ENCODE data around the gene HMCN2.
"Not testable (repeated sequence)": the region's sequence is repeated elsewhere in the genome, so short reads cannot be mapped to it uniquely, and the experiment has no call there.

HMCN2 gene

GRCh38 chr9:130256644-130257043 lies 8.9 kb upstream of the HMCN2 start:
- no peak overlapping the region for H4K8ac ChIP-seq (ENCODE audit: low read length)
- no peak overlapping the region for H2BK15ac ChIP-seq (ENCODE audit: low read depth, poor library complexity, severe bottlenecking)
- no peak for DNase-seq
- 95% methylated on average over 1 of the region's 2 CpGs for WGBS
- H3K9ac ChIP-seq (ENCODE audit: low read length) = no peak overlapping the region
- H2AFZ ChIP-seq (ENCODE audit: low read depth, low read length) = no peak overlapping the region
- H3K27me3 ChIP-seq (ENCODE audit: control insufficient read depth in 1 of 2, insufficient read depth in 1 of 2, low read length in 2 of 2) = peaks cover 39 to 47% of the 10 kb centered on the region in 2 experiments
- no peak overlapping the region for H3K4me2 ChIP-seq (ENCODE audit: low read length, poor library complexity, severe bottlenecking)
- H3K14ac ChIP-seq (ENCODE audit: low read length in 2 of 2) = no peak overlapping the region
- H3K79me1 ChIP-seq (replicated peaks; ENCODE audit: low read length, poor library complexity, severe bottlenecking) = no peaks in the 10 kb centered on the region
- no peaks in the 10 kb centered on the region for H3K36me3 ChIP-seq (ENCODE audit: control insufficient read depth in 1 of 2, insufficient read depth in 2 of 2, low read depth in 1 of 2, low read length in 2 of 2)
- no peak overlapping the region for H2AK5ac ChIP-seq (ENCODE audit: low read length, severe bottlenecking)
- no peak overlapping the region for H2BK5ac ChIP-seq (ENCODE audit: low read depth, low read length, poor library complexity, severe bottlenecking)
- no peaks in the 10 kb centered on the region for H3K9me3 ChIP-seq (ENCODE audit: control insufficient read depth, low read length)
- H3K23ac ChIP-seq (ENCODE audit: low read length in 2 of 2) = no peak overlapping the region
- H2BK120ac ChIP-seq (ENCODE audit: low read depth, low read length) = no peak overlapping the region
- no peak overlapping the region for H3K4me3 ChIP-seq (ENCODE audit: insufficient read depth in 1 of 2, low read depth in 1 of 2, low read length in 2 of 2)
- H3K18ac ChIP-seq (ENCODE audit: low read depth in 1 of 2, low read length in 2 of 2) = no peak overlapping the region
- no peaks in the 10 kb centered on the region for H3K4me1 ChIP-seq (ENCODE audit: control insufficient read depth, insufficient read depth, low read depth, low read length)
- H2BK12ac ChIP-seq (ENCODE audit: low read length in 2 of 2) = no peak overlapping the region
- H4K91ac ChIP-seq (ENCODE audit: low read length) = no peak overlapping the region
- no peak overlapping the region for H3K27ac ChIP-seq (ENCODE audit: low read length, poor library complexity, severe bottlenecking)
- H3K4ac ChIP-seq (ENCODE audit: low read depth in 1 of 2, low read length in 2 of 2) = no peak overlapping the region

- not testable (repeated sequence) for H3K27ac ChIP-seq (ENCODE audit: low read length, poor library complexity, severe bottlenecking); H3K4me1 ChIP-seq (ENCODE audit: control insufficient read depth, insufficient read depth, low read depth, low read length)
Observed at GRCh38 chr9:130258137-130258536, 7.4 kb upstream of the HMCN2 start.

GRCh38 chr9:130259044-130259443 lies 6.5 kb upstream of the HMCN2 start:
- no peak overlapping the region for H4K91ac ChIP-seq (ENCODE audit: low read length)
- no peak overlapping the region for H2BK15ac ChIP-seq (ENCODE audit: low read depth, poor library complexity, severe bottlenecking)
- no peak overlapping the region for H3K4me3 ChIP-seq (ENCODE audit: insufficient read depth in 1 of 2, low read depth in 1 of 2, low read length in 2 of 2)
- H2BK12ac ChIP-seq (ENCODE audit: low read length in 2 of 2) = no peak overlapping the region
- DNase-seq = no peak
- no peak overlapping the region for H3K14ac ChIP-seq (ENCODE audit: low read length in 2 of 2)
- no peaks in the 10 kb centered on the region for H3K79me1 ChIP-seq (replicated peaks; ENCODE audit: low read length, poor library complexity, severe bottlenecking)
- no peak overlapping the region for H3K4ac ChIP-seq (ENCODE audit: low read depth in 1 of 2, low read length in 2 of 2)
- H2AFZ ChIP-seq (ENCODE audit: low read depth, low read length) = no peak overlapping the region
- peaks cover 62 to 71% of the 10 kb centered on the region in 2 experiments for H3K27me3 ChIP-seq (ENCODE audit: control insufficient read depth in 1 of 2, insufficient read depth in 1 of 2, low read length in 2 of 2)
- H3K4me2 ChIP-seq (ENCODE audit: low read length, poor library complexity, severe bottlenecking) = no peak overlapping the region
- H3K27ac ChIP-seq (ENCODE audit: low read length, poor library complexity, severe bottlenecking) = no peak overlapping the region
- no peak overlapping the region for H2BK120ac ChIP-seq (ENCODE audit: low read depth, low read length)
- H3K9me3 ChIP-seq (ENCODE audit: control insufficient read depth, low read length) = no peaks in the 10 kb centered on the region
- no peak overlapping the region for H4K8ac ChIP-seq (ENCODE audit: low read length)
- H3K23ac ChIP-seq (ENCODE audit: low read length in 2 of 2) = no peak overlapping the region
- H2BK5ac ChIP-seq (ENCODE audit: low read depth, low read length, poor library complexity, severe bottlenecking) = no peak overlapping the region
- H3K18ac ChIP-seq (ENCODE audit: low read depth in 1 of 2, low read length in 2 of 2) = no peak overlapping the region
- H3K36me3 ChIP-seq (ENCODE audit: control insufficient read depth in 1 of 2, insufficient read depth in 2 of 2, low read depth in 1 of 2, low read length in 2 of 2) = no peaks in the 10 kb centered on the region
- WGBS = 92% methylated on average over 3 of the region's 4 CpGs
- H2AK5ac ChIP-seq (ENCODE audit: low read length, severe bottlenecking) = no peak overlapping the region
- peaks cover 3% of the 10 kb centered on the region for H3K4me1 ChIP-seq (ENCODE audit: control insufficient read depth, insufficient read depth, low read depth, low read length)
- H3K9ac ChIP-seq (ENCODE audit: low read length) = no peak overlapping the region

More at GRCh38 chr9:130258137-130258536, 7.4 kb upstream of the HMCN2 start:
- not testable (repeated sequence) for DNase-seq; H3K9ac ChIP-seq (ENCODE audit: low read length); H2BK15ac ChIP-seq (ENCODE audit: low read depth, poor library complexity, severe bottlenecking); H2AFZ ChIP-seq (ENCODE audit: low read depth, low read length); H3K4ac ChIP-seq (ENCODE audit: low read depth in 1 of 2, low read length in 2 of 2); H3K14ac ChIP-seq (ENCODE audit: low read length in 2 of 2); H2AK5ac ChIP-seq (ENCODE audit: low read length, severe bottlenecking); H3K23ac ChIP-seq (ENCODE audit: low read length in 2 of 2); H2BK120ac ChIP-seq (ENCODE audit: low read depth, low read length); H3K18ac ChIP-seq (ENCODE audit: low read depth in 1 of 2, low read length in 2 of 2); H2BK5ac ChIP-seq (ENCODE audit: low read depth, low read length, poor library complexity, severe bottlenecking); H3K9me3 ChIP-seq (ENCODE audit: control insufficient read depth, low read length); H3K4me3 ChIP-seq (ENCODE audit: insufficient read depth in 1 of 2, low read depth in 1 of 2, low read length in 2 of 2); H4K91ac ChIP-seq (ENCODE audit: low read length); H2BK12ac ChIP-seq (ENCODE audit: low read length in 2 of 2); H3K79me1 ChIP-seq (replicated peaks; ENCODE audit: low read length, poor library complexity, severe bottlenecking); H3K36me3 ChIP-seq (ENCODE audit: control insufficient read depth in 1 of 2, insufficient read depth in 2 of 2, low read depth in 1 of 2, low read length in 2 of 2); H3K4me2 ChIP-seq (ENCODE audit: low read length, poor library complexity, severe bottlenecking); H4K8ac ChIP-seq (ENCODE audit: low read length)
- H3K27me3 ChIP-seq (ENCODE audit: control insufficient read depth in 1 of 2, insufficient read depth in 1 of 2, low read length in 2 of 2) = peaks cover 53 to 62% of the 10 kb centered on the region in 2 experiments
- 97% methylated on average over 6 of the region's 7 CpGs for WGBS

GRCh38 chr9:130260816-130261765 lies 4.5 kb upstream of the HMCN2 start:
- no peak overlapping the region for H4K8ac ChIP-seq (ENCODE audit: low read length)
- H3K36me3 ChIP-seq (ENCODE audit: control insufficient read depth in 1 of 2, insufficient read depth in 2 of 2, low read depth in 1 of 2, low read length in 2 of 2) = no peaks in the 10 kb centered on the region
- H2AK5ac ChIP-seq (ENCODE audit: low read length, severe bottlenecking) = no peak overlapping the region
- H3K4ac ChIP-seq (ENCODE audit: low read depth in 1 of 2, low read length in 2 of 2) = no peak overlapping the region
- WGBS = 73% methylated on average over 16 of the region's 16 CpGs
- no peak overlapping the region for H2BK120ac ChIP-seq (ENCODE audit: low read depth, low read length)
- H3K4me1 ChIP-seq (ENCODE audit: control insufficient read depth, insufficient read depth, low read depth, low read length) = peaks cover 13% of the 10 kb centered on the region
- no peak overlapping the region for H3K9ac ChIP-seq (ENCODE audit: low read length)
- no peak overlapping the region for H2BK5ac ChIP-seq (ENCODE audit: low read depth, low read length, poor library complexity, severe bottlenecking)
- H3K23ac ChIP-seq (ENCODE audit: low read length in 2 of 2) = no peak overlapping the region
- H3K9me3 ChIP-seq (ENCODE audit: control insufficient read depth, low read length) = no peaks in the 10 kb centered on the region
- DNase-seq = no peak
- H3K14ac ChIP-seq (ENCODE audit: low read length in 2 of 2) = no peak overlapping the region
- H2AFZ ChIP-seq (ENCODE audit: low read depth, low read length) = no peak overlapping the region
- no peak overlapping the region for H4K91ac ChIP-seq (ENCODE audit: low read length)
- H3K27me3 ChIP-seq (ENCODE audit: control insufficient read depth in 1 of 2, insufficient read depth in 1 of 2, low read length in 2 of 2) = peaks cover 68 to 77% of the 10 kb centered on the region in 2 experiments
- H3K18ac ChIP-seq (ENCODE audit: low read depth in 1 of 2, low read length in 2 of 2) = no peak overlapping the region
- H3K4me2 ChIP-seq (ENCODE audit: low read length, poor library complexity, severe bottlenecking) = no peak overlapping the region
- H3K27ac ChIP-seq (ENCODE audit: low read length, poor library complexity, severe bottlenecking) = no peak overlapping the region
- H2BK12ac ChIP-seq (ENCODE audit: low read length in 2 of 2) = no peak overlapping the region
- H3K4me3 ChIP-seq (ENCODE audit: insufficient read depth in 1 of 2, low read depth in 1 of 2, low read length in 2 of 2) = no peak overlapping the region
- no peaks in the 10 kb centered on the region for H3K79me1 ChIP-seq (replicated peaks; ENCODE audit: low read length, poor library complexity, severe bottlenecking)
- no peak overlapping the region for H2BK15ac ChIP-seq (ENCODE audit: low read depth, poor library complexity, severe bottlenecking)

Measured in mesenchymal stem cell (in vitro differentiated cells and primary cell).